ENCODE data around the gene COL6A6. TPM values are rescaled to one million over a fixed set of nuclear protein-coding genes. Genes with fewer than 3 reads are reported as not detected.

The COL6A6 gene
- total RNA-seq, 1 experiment from 2014 or later: 0.11 TPM

DNA sequence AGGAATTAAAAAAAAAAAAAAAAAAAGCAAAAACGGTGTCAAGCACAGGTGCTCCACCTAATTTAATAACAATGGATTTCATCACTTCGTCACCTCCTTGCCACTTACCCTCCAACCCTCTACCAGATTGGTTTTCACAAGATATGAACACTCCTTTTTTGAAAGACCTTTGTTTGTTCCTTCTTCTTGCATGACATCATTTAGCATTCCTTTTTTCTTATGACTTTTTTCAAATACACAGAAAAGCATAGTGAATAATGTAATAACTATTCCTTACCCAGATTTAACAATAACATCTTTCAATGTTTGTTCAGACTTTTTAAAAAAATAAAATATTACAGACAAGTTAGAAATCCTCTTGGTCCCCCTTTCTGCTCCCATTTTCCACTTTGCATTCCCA is 16.3 kb downstream of the COL6A6 start:
- Histone ChIP-seq H3K4ac (ENCODE audit: low read depth, low read length) (no peak overlapping the region), H2BK120ac (ENCODE audit: low read depth, low read length, poor library complexity, severe bottlenecking) (no peak overlapping the region), H2BK12ac (ENCODE audit: insufficient read length, low read depth, low read length) (no peak overlapping the region), H3K23ac (ENCODE audit: insufficient read length, low read depth, low read length) (no peak overlapping the region), H3K27me3 (ENCODE audit: insufficient read depth, low read length) (no peaks in the 10 kb centered on the region), H3K18ac (ENCODE audit: insufficient read length, low read depth, low read length) (no peak overlapping the region), H3K56ac (ENCODE audit: insufficient read length, low read depth, low read length) (no peak overlapping the region), H2BK20ac (ENCODE audit: low read depth, low read length, poor library complexity, severe bottlenecking) (no peak overlapping the region), H4K91ac (ENCODE audit: insufficient read length, low read depth, low read length) (no peak overlapping the region), H2AK5ac (ENCODE audit: insufficient read length, low read length) (no peak overlapping the region), H3K14ac (ENCODE audit: insufficient read depth, low read length) (no peak overlapping the region), H3T11ph (ENCODE audit: low read length) (no peak overlapping the region), H4K5ac (ENCODE audit: insufficient read length, low read depth, low read length) (no peak overlapping the region), H3K4me1 (ENCODE audit: insufficient read depth, low read length) (no peaks in the 10 kb centered on the region; the same call in 1 of the 2 replicates), H3K23me2 (ENCODE audit: insufficient read length, low read depth, low read length, poor library complexity, severe bottlenecking) (no peaks in the 10 kb centered on the region), H2AFZ (ENCODE audit: low read length) (no peak overlapping the region), H2BK15ac (ENCODE audit: low read depth, low read length) (no peak overlapping the region), H3K79me1 (ENCODE audit: insufficient read depth, low read depth, low read length, poor library complexity, severe bottlenecking) (no peaks in the 10 kb centered on the region), H3K79me2 (ENCODE audit: insufficient read depth, low read length) (no peaks in the 10 kb centered on the region), H4K20me1 (ENCODE audit: control insufficient read depth, insufficient read depth, insufficient read length) (no peaks in the 10 kb centered on the region), H3K4me2 (ENCODE audit: insufficient read depth, insufficient read length, low read length) (no peak overlapping the region), H3K9ac (ENCODE audit: extremely low read depth, insufficient read length, low read length) (no peak overlapping the region), H3K9me3 (ENCODE audit: control insufficient read depth, low read depth, low read length) (no peaks in the 10 kb centered on the region), H4K8ac (replicated peaks; ENCODE audit: insufficient read length, low read depth, low read length) (no peak overlapping the region), H2BK5ac (ENCODE audit: insufficient read length, low read length) (no peak overlapping the region), H3K27ac (ENCODE audit: insufficient read length, low read depth, low read length) (no peak overlapping the region)
- Mint-ChIP-seq H3K27me3 (ENCODE audit: low read depth) (peaks cover 3% of the 10 kb centered on the region; the same call in 1 of the 2 replicates), H3K36me3 (ENCODE audit: insufficient read depth in 1 of 3, low read depth in 3 of 3) (no peaks in the 10 kb centered on the region), H3K4me1 (peaks cover 18 to 25% of the 10 kb centered on the region in 2 experiments), H3K4me3 (no peak overlapping the region), H3K9me3 (no peaks in the 10 kb centered on the region), H3K27ac (no peak overlapping the region)
- no CpG with 5 or more reads among the region's 2 CpGs for WGBS (ENCODE audit: extremely low coverage, insufficient read length, low lambda C conversion rate)
- no peak for DNase-seq
- TF ChIP-seq, protein P1, sequence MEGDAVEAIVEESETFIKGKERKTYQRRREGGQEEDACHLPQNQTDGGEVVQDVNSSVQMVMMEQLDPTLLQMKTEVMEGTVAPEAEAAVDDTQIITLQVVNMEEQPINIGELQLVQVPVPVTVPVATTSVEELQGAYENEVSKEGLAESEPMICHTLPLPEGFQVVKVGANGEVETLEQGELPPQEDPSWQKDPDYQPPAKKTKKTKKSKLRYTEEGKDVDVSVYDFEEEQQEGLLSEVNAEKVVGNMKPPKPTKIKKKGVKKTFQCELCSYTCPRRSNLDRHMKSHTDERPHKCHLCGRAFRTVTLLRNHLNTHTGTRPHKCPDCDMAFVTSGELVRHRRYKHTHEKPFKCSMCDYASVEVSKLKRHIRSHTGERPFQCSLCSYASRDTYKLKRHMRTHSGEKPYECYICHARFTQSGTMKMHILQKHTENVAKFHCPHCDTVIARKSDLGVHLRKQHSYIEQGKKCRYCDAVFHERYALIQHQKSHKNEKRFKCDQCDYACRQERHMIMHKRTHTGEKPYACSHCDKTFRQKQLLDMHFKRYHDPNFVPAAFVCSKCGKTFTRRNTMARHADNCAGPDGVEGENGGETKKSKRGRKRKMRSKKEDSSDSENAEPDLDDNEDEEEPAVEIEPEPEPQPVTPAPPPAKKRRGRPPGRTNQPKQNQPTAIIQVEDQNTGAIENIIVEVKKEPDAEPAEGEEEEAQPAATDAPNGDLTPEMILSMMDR (conservative IDR thresholded peaks at IDR 0.05): no peak
